Mucosa of gallbladder (tissue), 1 donor: Measurements from ENCODE around the gene DOK1. TPM values are rescaled to one million over a fixed set of nuclear protein-coding genes. Genes with fewer than 3 reads are reported as not detected.

ENCODE experiments used
- DNase-seq: peaks from one replicate; pipeline ENCODE4 v3.0.0-alpha.2; 2020; ENCODE audit warnings: low spot score
- total RNA-seq: library from RNA; stranded (reverse); gene quantifications from one replicate; pipeline ENCODE4 v1.2.1, GENCODE V29; 2021
- donor health status: DM: no; HTN: no; CAD: no.

DOK1 gene
- total RNA-seq, 1 donor from 2014 or later, result 31.9 TPM

- no peak for DNase-seq
These were observed 45.2 kb downstream of the DOK1 start for GRCh38 chr2:74599676-74600075.

- DNase-seq, result no peak
These were observed 48.2 kb downstream of the DOK1 start for GRCh38 chr2:74602586-74603281.

GRCh38 chr2:74603282-74604000, 48.9 kb downstream of the DOK1 start:
- DNase-seq, result no peak

DNA sequence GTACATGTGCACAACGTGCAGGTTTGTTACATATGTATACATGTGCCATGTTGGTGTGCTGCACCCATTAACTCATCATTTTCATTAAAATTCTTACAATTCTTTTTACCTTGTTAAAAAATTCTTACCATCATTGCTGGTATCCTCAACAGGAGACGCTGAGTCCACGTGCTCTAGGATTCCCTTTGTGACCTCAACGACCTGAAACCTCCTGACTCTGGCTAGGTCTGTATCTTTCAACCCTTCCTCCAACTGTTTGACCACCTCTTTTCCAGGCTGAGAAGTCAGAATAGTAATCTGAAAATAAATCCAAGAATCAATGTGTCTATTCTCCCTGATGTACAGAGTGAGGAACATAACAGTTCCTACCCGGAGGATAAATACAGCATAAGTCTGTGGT, 52.4 kb downstream of the DOK1 start:
- no peak for DNase-seq

Other genes starting within 250 kb of the DOK1 start
- gene SLC4A5, start 211.3 kb upstream of the DOK1 start, total RNA-seq, result 4.7 TPM
- 171 TPM for gene DCTN1, start 174.4 kb upstream of the DOK1 start, total RNA-seq
- gene C2orf81, start 133.1 kb upstream of the DOK1 start, total RNA-seq, result 12.9 TPM
- 38.1 TPM for gene WDR54, start 133.0 kb upstream of the DOK1 start, total RNA-seq
- gene RTKN, start 112.8 kb upstream of the DOK1 start, total RNA-seq, result 86.4 TPM
- gene INO80B, start 99.6 kb upstream of the DOK1 start, total RNA-seq, result 51.8 TPM
- 132 TPM for gene WBP1, start 96.3 kb upstream of the DOK1 start, total RNA-seq
- 80.0 TPM for gene MOGS, start 89.3 kb upstream of the DOK1 start, total RNA-seq
- 80.9 TPM for gene MRPL53, start 82.0 kb upstream of the DOK1 start, total RNA-seq
- 26.5 TPM for gene CCDC142, start 71.7 kb upstream of the DOK1 start, total RNA-seq
- 41.0 TPM for gene TTC31, start 71.6 kb upstream of the DOK1 start, total RNA-seq
- gene LBX2, start 55.1 kb upstream of the DOK1 start, total RNA-seq, result 3.3 TPM
- 35.3 TPM for gene PCGF1, start 47.0 kb upstream of the DOK1 start, total RNA-seq
- 0.12 TPM for gene TLX2, start 40.3 kb upstream of the DOK1 start, total RNA-seq
- 0.43 TPM for gene DQX1, start 28.5 kb upstream of the DOK1 start, total RNA-seq
- gene AUP1, start 25.0 kb upstream of the DOK1 start, total RNA-seq, result 146 TPM
- gene HTRA2, start 24.8 kb upstream of the DOK1 start, total RNA-seq, result 31.0 TPM
- 15.9 TPM for gene LOXL3, start 778 bp upstream of the DOK1 start, total RNA-seq
- gene M1AP, start 93.6 kb downstream of the DOK1 start, total RNA-seq, result 2.0 TPM
- gene SEMA4F, start 99.5 kb downstream of the DOK1 start, total RNA-seq, result 12.5 TPM